GM12878 (cell line): ENCODE data around the gene DLG2. TPM values are rescaled to one million over a fixed set of nuclear protein-coding genes. Genes with fewer than 3 reads are reported as not detected.

Experiments used
- ATAC-seq: fragments of 200-7000 bp; cut with Tn5 transposase; 3 replicates; pipeline ENCODE4 v1.9.1; 2020; ENCODE audit warnings: mild to moderate bottlenecking, moderate library complexity
- BruUV-seq: library from RNA; stranded (reverse); fragments of 400-500 nt; replicated peaks from 2 replicates; lab custom pipeline; 2021; lab: Mats Ljungman, UMichigan
- CTCF ChIA-PET: fragments of 300-600 bp; sonication (Branson Sonifier 250); formaldehyde crosslinking; extraction: SDS; loops from one replicate; lab custom pipeline; 2021; ENCODE audit warnings: inconsistent platforms; lab: Yijun Ruan, JAX
- POLR2A ChIA-PET: fragments of 350-600 bp; formaldehyde crosslinking; extraction: SDS; loops from one replicate; lab custom pipeline; 2021; ENCODE audit warnings: inconsistent platforms; lab: Charles Lee
- RAD21 ChIA-PET: fragments of 300-600 bp; sonication (Branson Sonifier 250); formaldehyde crosslinking; loops from one replicate; lab custom pipeline; 2023; ENCODE audit warnings: antibody characterized with exemption; ENCODE audit not compliant: unreplicated experiment; lab: Charles Lee
- SMC1A ChIA-PET: fragments of 300-600 bp; sonication (Branson Sonifier 250); formaldehyde crosslinking; loops from one replicate; lab custom pipeline; 2023; ENCODE audit not compliant: unreplicated experiment, uncharacterized antibody; lab: Charles Lee
- DNase-seq: peaks from one replicate; pipeline ENCODE4 v3.0.0-alpha.2; 2011; ENCODE audit warnings: low read depth, low spot score
- FAIRE-seq: peaks from 3 replicates; lab custom pipeline; 2011; peaks lifted over from hg19 to GRCh38; lab: Jason Lieb, UNC
- H2AFZ ChIP-seq: 2 replicates; pipeline ENCODE4 v1.6.0; 2011; ENCODE audit warnings: low read depth, low read length, control low read depth; ENCODE audit not compliant: control insufficient read depth
- H3K27ac ChIP-seq: 2 replicates; pipeline ENCODE4 v1.5.1; 2011; ENCODE audit warnings: control low read depth; ENCODE audit not compliant: control insufficient read depth, insufficient read depth
- H3K27me3 ChIP-seq, 2 experiments: replicated peaks in 1 of 2; 2 replicates each; pipeline versions ENCODE4 v1.6.0 to v1.6.1; 2011; ENCODE audit warnings: low read length in 1 of 2; ENCODE audit not compliant: control insufficient read depth in 2 of 2, insufficient read depth in 2 of 2
- H3K36me3 ChIP-seq, 2 experiments: 2 replicates each; pipeline ENCODE4 v1.5.1; 2011; ENCODE audit warnings: low read length in 1 of 2; ENCODE audit not compliant: control insufficient read depth in 2 of 2, insufficient read depth in 2 of 2
- H3K4me1 ChIP-seq: 2 replicates; pipeline ENCODE4 v1.6.1; 2011; ENCODE audit warnings: mild to moderate bottlenecking, low read length, moderate library complexity, mixed read lengths; ENCODE audit not compliant: control insufficient read depth, insufficient read depth
- H3K4me2 ChIP-seq: 2 replicates; pipeline ENCODE4 v1.6.0; 2011; ENCODE audit warnings: control low read depth; ENCODE audit not compliant: control insufficient read depth, insufficient read depth
- H3K4me3 ChIP-seq: fragments of 200-600 bp; sonication (generic); 2 replicates; pipeline ENCODE4 v1.5.1; 2016
- H3K79me2 ChIP-seq: 2 replicates; pipeline ENCODE4 v1.6.0; 2011; ENCODE audit warnings: low read length; ENCODE audit not compliant: control insufficient read depth, insufficient read depth
- H3K9ac ChIP-seq: 2 replicates; pipeline ENCODE4 v1.8.0; 2011; ENCODE audit warnings: low read length, control low read depth, mixed read lengths; ENCODE audit not compliant: control insufficient read depth, insufficient read depth
- H3K9me3 ChIP-seq: replicated peaks from 3 replicates; pipeline ENCODE4 v1.5.1; 2011; ENCODE audit warnings: mild to moderate bottlenecking, low read length; ENCODE audit not compliant: control insufficient read depth, insufficient read depth
- H4K20me1 ChIP-seq: 2 replicates; pipeline ENCODE4 v1.6.0; 2011; ENCODE audit not compliant: control insufficient read depth, insufficient read depth
- BACH1 ChIP-seq: fragments of 450-650 bp; IDR thresholded peaks from 2 replicates; pipeline ENCODE4 v1.6.1; 2017; ENCODE audit warnings: mild to moderate bottlenecking, borderline replicate concordance
- BHLHE40 ChIP-seq, 2 experiments: fragments of 450-650 bp in 1 of 2; IDR thresholded peaks; 2 replicates each; pipeline ENCODE4 v1.6.1; 2011 to 2017; ENCODE audit warnings: low read depth in 2 of 2, borderline replicate concordance in 1 of 2, improper control_type of control experiment in 1 of 2, low read length in 1 of 2, mild to moderate bottlenecking in 1 of 2
- EED ChIP-seq: sonication (generic); IDR thresholded peaks from 2 replicates; pipeline ENCODE4 v1.6.1; 2016; ENCODE audit warnings: antibody characterized with exemption, low read depth
- IKZF2 ChIP-seq, 2 experiments: fragments of 450-650 bp; IDR thresholded peaks; 2 replicates each; pipeline ENCODE4 v1.6.1; 2017; ENCODE audit warnings: mild to moderate bottlenecking in 2 of 2, moderate library complexity in 2 of 2
- JUNB ChIP-seq: IDR thresholded peaks from 2 replicates; pipeline ENCODE4 v1.6.1; 2016; ENCODE audit warnings: antibody characterized with exemption, mild to moderate bottlenecking
- NFIC ChIP-seq: IDR thresholded peaks from 2 replicates; pipeline ENCODE4 v1.6.1; 2012; ENCODE audit warnings: low read depth, mild to moderate bottlenecking, inconsistent platforms, low read length, moderate library complexity
- NR2C1 ChIP-seq: fragments of 450-650 bp; IDR thresholded peaks from 2 replicates; pipeline ENCODE4 v1.6.1; 2017; ENCODE audit warnings: antibody characterized with exemption, mild to moderate bottlenecking, moderate library complexity
- PAX5 ChIP-seq: IDR thresholded peaks from 2 replicates; pipeline ENCODE4 v1.6.1; 2011; ENCODE audit warnings: low read depth, low read length, borderline replicate concordance
- POLR2AphosphoS2 ChIP-seq: IDR thresholded peaks from 2 replicates; pipeline ENCODE4 v1.6.1; 2011; ENCODE audit warnings: low read depth, mild to moderate bottlenecking, low read length, improper control_type of control experiment, moderate library complexity
- RCOR1 ChIP-seq: conservative IDR thresholded peaks from 2 replicates; pipeline ENCODE4 v1.6.1; 2012; ENCODE audit warnings: low read depth, low read length, improper control_type of control experiment
- RUNX3 ChIP-seq: IDR thresholded peaks from 2 replicates; pipeline ENCODE4 v1.6.1; 2012; ENCODE audit warnings: low read length, inconsistent platforms
- SMAD5 ChIP-seq: IDR thresholded peaks from 2 replicates; pipeline ENCODE4 v1.6.1; 2016; ENCODE audit warnings: antibody characterized with exemption, low read depth
- SMC3 ChIP-seq: IDR thresholded peaks from 2 replicates; pipeline ENCODE4 v1.6.1; 2011; ENCODE audit warnings: low read length, improper control_type of control experiment, borderline replicate concordance
- TCF12 ChIP-seq: IDR thresholded peaks from 2 replicates; pipeline ENCODE4 v1.6.1; 2011; ENCODE audit warnings: low read depth, mild to moderate bottlenecking, low read length
- WGBS: methylation state at CpG from one replicate; pipeline ENCODE4 v1.1.6; 2016; ENCODE audit warnings: low lambda C conversion rate; ENCODE audit not compliant: insufficient replicate concordance, insufficient coverage; ENCODE audit errors: missing lambda C conversion rate; 5-methylcytosine and 5-hydroxymethylcytosine counted together
- in situ Hi-C: fragments of 300-500 bp; cut with MboI; formaldehyde crosslinking; loops from 9 replicates; pipeline ENCODE4 v1.14.3; 2018; ENCODE audit warnings: mixed read lengths
- intact Hi-C: fragments of 100-400 bp; cut with micrococcal nuclease; formaldehyde crosslinking; loops from one replicate; pipeline ENCODE4 v1.14.2; 2022; ENCODE audit not compliant: unreplicated experiment
- polyA plus RNA-seq, 11 experiments: library from polyadenylated mRNA; depleted of rRNA in 4 of 11; unstranded in 6 of 11; stranded (reverse) in 5 of 11; fragments of >200 nt; fragmentation: Nextera tagmentation in 4 of 11; fragmentation: Illumina TruSeq in 1 of 11; extraction: Ambion mirVana in 4 of 11; extraction: Trizol in 1 of 11; gene quantifications; 1 replicate in 1 of 11; 2 replicates in 10 of 11; pipeline versions ENCODE4 v1.2.1 to v1.2.3, GENCODE V29; 2011 to 2016; ENCODE audit warnings: inconsistent platforms in 2 of 11, missing spikeins in 2 of 11, low read depth in 1 of 11
- total RNA-seq, 4 experiments: library from RNA; depleted of rRNA in 3 of 4; stranded (reverse); fragments of >200 nt in 3 of 4; fragmentation: Illumina TruSeq in 1 of 4; extraction: Trizol in 1 of 4; gene quantifications; 2 replicates each; pipeline versions ENCODE4 v1.2.1 to v1.2.3, GENCODE V29; 2013 to 2021
- TF ChIP-seq, protein P1 (sequence below): IDR thresholded peaks from 2 replicates; pipeline ENCODE4 v1.6.1; 2011; ENCODE audit warnings: mild to moderate bottlenecking, low read depth, low read length, moderate library complexity; ENCODE audit not compliant: insufficient replicate concordance

DLG2 gene
- total and polyA plus RNA-seq, 10 of the 15 experiments (the other 5 are each of a cell fraction or from before 2014, with no cell fraction given), result 0.09 to 0.98 (median 0.35) TPM

DNA sequence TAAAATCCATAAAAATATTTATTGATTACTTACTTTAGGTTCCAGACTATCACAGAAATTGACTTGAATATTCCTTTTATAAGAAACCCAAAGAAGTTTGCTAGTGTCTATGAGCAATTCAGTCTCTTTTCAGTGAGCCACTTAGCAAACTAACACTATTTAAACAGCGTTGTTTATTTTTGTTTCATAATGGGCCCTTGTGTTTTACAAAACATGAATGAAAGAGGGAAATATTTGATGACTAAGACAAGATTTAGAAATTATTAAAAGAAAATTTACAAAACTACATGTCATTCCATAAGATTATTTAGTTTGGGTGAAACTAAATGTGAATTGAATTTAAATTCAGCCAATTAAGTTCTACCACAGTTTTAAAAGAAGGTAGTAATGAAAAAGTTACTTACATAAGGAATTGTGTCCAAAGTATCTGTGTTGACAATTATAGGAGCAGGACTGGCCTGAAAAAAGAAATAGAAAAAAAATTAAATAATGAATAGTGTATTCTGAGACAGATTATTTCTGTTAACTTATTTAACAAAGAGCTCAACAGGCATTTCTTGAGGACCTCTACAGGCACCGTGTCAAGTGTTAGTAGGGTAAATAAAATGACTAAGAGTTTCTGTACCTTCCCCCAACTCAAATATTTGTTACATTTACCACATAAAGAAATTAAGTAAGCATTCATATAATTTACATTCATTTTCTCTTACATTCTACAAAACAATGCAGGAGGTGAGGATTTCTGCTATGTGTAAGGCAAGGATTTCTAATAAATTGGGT lies 1376.1 kb downstream of the DLG2 start:
- Histone ChIP-seq H3K27me3 (no peaks in the 10 kb centered on the region), H4K20me1 (no peaks in the 10 kb centered on the region)
- RAD21 ChIA-PET, result no interaction called here
- no peak for TF ChIP-seq BHLHE40 (IDR thresholded peaks at IDR 0.05; ENCODE audit: borderline replicate concordance in 1 of 2, low read depth in 2 of 2, low read length in 1 of 2)
- TF ChIP-seq IKZF2 (IDR thresholded peaks at IDR 0.05), result no peak
- TF ChIP-seq, all 136 proteins: peak for 0
- H3K9ac ChIP-seq, result no peak overlapping the region
- POLR2A ChIA-PET, result no interaction called here
- intact Hi-C loops (no loop called here), in situ Hi-C loops (no loop called here)
- CTCF ChIA-PET, result no interaction called here
- H2AFZ ChIP-seq, result no peak overlapping the region
- H3K4me2 ChIP-seq, result no peak overlapping the region
- DNase-seq (no peak), FAIRE-seq (no peak), ATAC-seq (no peak)
- WGBS, result 92% methylated on average over 2 of the region's 2 CpGs
- no TSS peak for BruUV-seq
- no peak overlapping the region for H3K27ac ChIP-seq
- SMC1A ChIA-PET, result no interaction called here
- H3K9me3 ChIP-seq, result no peaks in the 10 kb centered on the region
- H3K4me3 ChIP-seq, result no peak overlapping the region
- peaks cover 6% of the 10 kb centered on the region for H3K4me1 ChIP-seq
- no peaks in the 10 kb centered on the region for H3K36me3 ChIP-seq
- no peaks in the 10 kb centered on the region for H3K79me2 ChIP-seq

DNA sequence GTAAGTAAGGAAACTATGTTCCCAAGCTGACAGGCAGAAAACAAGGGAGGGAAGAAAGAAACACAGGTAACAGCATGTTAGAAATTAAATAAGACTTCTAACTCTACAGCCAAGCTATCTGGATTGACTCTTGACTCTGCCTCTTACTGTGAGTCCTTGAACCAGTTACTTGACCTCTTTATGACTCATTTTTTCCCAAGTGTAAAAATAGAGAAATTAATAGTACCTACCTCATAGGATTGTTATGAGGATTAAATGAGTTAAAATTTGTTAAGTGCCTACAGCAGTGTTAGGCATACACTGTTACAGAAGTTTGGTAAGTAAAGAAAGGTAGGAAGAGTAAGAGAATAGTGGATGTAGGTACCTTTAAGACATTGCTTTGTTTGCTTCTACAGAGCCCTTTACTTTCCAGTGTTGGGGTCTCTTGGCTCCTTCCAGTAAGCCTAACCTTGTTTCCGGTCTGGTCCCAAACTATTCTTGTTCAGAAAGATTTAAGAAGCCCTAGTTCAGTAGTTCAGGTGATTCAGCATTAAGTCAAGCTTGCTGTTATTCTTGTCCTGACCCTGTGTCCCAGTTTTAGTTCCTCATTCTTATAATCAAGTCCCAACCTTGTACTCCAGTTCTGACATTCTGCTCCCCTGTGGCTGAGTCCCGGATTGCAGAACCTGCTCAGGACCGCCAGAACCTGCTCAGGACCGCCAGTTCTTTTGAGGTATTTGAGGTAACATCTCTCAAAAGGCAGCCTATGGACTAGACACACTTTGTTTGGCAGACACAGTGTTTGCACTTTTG lies 1377.6 kb downstream of the DLG2 start:
- Histone ChIP-seq H3K36me3 (no peaks in the 10 kb centered on the region), H4K20me1 (no peaks in the 10 kb centered on the region), H3K27ac (no peak overlapping the region), H3K4me1 (peaks cover 6% of the 10 kb centered on the region), H3K27me3 (no peaks in the 10 kb centered on the region), H2AFZ (no peak overlapping the region), H3K9me3 (no peaks in the 10 kb centered on the region), H3K79me2 (no peaks in the 10 kb centered on the region), H3K4me3 (no peak overlapping the region), H3K9ac (no peak overlapping the region), H3K4me2 (peak overlapping the region; percentile 29)
- 15% methylated on average over 4 of the region's 4 CpGs for whole genome bisulfite sequencing
- peak; percentile 86 for ATAC-seq
- BruUV-seq, result no TSS peak
- in situ Hi-C loops, result no loop called here
- ChIA-PET SMC1A (no interaction called here), CTCF (interaction anchor here (1.5 kb wide), 1 partner anchor 10 kb away, joined by 4 read pairs; no protein-coding TSS in a partner anchor), RAD21 (no interaction called here), POLR2A (no interaction called here)
- DNase-seq, result peak; percentile 25
- intact Hi-C loops, result no loop called here
- peak; percentile 62 for FAIRE-seq
- TF ChIP-seq NR2C1, result no peak
- no peak for TF ChIP-seq POLR2AphosphoS2
- TF ChIP-seq BACH1, result no peak
- no peak for TF ChIP-seq RCOR1
- TF ChIP-seq, protein P1, sequence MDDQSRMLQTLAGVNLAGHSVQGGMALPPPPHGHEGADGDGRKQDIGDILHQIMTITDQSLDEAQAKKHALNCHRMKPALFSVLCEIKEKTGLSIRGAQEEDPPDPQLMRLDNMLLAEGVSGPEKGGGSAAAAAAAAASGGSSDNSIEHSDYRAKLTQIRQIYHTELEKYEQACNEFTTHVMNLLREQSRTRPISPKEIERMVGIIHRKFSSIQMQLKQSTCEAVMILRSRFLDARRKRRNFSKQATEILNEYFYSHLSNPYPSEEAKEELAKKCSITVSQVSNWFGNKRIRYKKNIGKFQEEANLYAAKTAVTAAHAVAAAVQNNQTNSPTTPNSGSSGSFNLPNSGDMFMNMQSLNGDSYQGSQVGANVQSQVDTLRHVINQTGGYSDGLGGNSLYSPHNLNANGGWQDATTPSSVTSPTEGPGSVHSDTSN, result no peak
- no peak for TF ChIP-seq SMAD5
- peak; percentile 18; the same call in 1 of the 2 replicates for TF ChIP-seq SMC3
- no peak for TF ChIP-seq PAX5
- 0 out of 2 replicates have a peak, but pooled peaks have one; percentile 44 for TF ChIP-seq EED
- peak; percentile 15; the same call in 1 of the 2 replicates for TF ChIP-seq JUNB
- no peak for TF ChIP-seq TCF12
- TF ChIP-seq RUNX3, result 0 out of 2 replicates have a peak, but pooled peaks have one; percentile 0
- peak; percentile 40 for TF ChIP-seq NFIC
